ENCODE measurements around the gene PDP2.

The PDP2 gene

DNA sequence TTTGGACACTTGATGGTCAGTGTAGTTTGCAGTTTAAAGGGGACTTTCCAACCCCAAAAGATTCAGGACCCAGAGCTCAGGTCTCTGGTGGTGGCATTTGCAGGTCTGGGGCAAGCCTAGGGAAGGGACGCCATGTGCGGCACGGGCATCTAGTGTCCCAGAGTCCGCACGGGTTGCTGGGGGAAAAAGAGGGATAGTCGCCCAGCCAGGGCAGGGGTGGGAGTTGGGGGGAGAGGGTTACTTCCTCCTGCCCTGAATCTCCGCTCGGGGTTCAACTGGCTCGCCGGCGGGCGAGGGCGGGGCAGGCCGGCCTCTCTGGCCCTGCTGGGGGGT is 36.3 kb upstream of the PDP2 start:
- H3K9me3 ChIP-seq (replicated peaks in 1 of 11): 0 out of 22 replicates have a peak, but pooled peaks cover 0 to under 1% (median 0%) of the 10 kb centered on the region in 11 experiments
- H3K27ac ChIP-seq: no peak overlapping the region
- H3K4me2 ChIP-seq: peak overlapping the region in 7 of 11 experiments; percentile 57 to 87 (median 80); a peak in 10 of 22 replicates
- H3K4me1 ChIP-seq: peaks cover 17 to 53% (median 45%) of the 10 kb centered on the region in 10 experiments
- H3K27me3 ChIP-seq: peaks cover 35 to 49% (median 43%) of the 10 kb centered on the region in 11 experiments
- no peaks in the 10 kb centered on the region for H3K36me3 ChIP-seq
- no peak for TF ChIP-seq Cebpa-rat (IDR thresholded peaks at IDR 0.05)
- peak overlapping the region in 2 of 10 experiments; percentile 53 to 55; a peak in 2 of 20 replicates for H3K4me3 ChIP-seq
- no peak overlapping the region for H3K9ac ChIP-seq
- H4K20me1 ChIP-seq: peaks cover 0 to 7% (median 0%) of the 10 kb centered on the region in 11 experiments; a peak in 3 of 22 replicates

DNA sequence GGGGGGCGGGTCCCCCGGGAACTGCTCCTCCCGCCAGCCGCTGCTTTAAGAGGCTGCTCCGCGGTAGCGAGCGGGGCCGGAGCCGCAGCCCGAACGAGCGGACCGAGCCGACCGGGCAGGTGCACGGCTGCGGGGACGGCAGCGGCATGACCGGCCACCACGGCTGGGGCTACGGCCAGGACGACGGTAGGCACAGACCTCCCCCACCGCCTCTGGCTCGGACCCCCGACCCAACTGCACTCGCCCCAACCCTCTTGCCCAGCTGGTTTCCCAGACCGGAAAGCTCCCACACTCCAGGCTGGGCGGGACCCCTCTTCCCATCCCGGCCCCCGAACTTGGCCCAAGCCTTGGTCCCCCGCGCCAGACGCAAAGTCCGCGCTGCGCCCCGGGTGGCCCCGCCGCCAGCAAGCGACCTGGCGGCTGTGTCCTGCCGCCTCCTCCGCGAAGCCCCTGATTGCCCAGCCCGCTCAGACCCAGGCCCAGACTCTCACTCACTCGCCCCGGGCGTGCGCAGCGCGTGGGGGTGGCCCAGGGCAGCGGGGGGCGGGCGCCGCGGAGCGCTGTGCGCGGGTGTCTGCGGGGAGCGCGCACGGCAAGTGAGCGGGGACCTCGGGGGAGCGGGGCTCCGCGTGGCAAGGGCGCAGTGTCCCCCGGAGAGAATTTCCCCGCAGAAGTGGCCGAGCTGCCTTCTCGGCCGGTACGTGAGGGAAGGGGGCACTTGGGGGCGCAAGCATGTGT is 35.8 kb upstream of the PDP2 start, which contains the start of gene CA7:
TSS of gene CA7 (plus strand) at position 73 of the 738 bp plus-strand sequence. CDS start at position 147, 74 bp downstream.
- no peak within 1 kb of the TSS for H3K27ac ChIP-seq
- peaks cover 17 to 53% (median 45%) of the 10 kb centered on the region in 10 experiments for H3K4me1 ChIP-seq
- peak within 1 kb of the TSS in 3 of 11 experiments; percentile 2 to 50 (median 39); a peak in 2 of 22 replicates for H3K9ac ChIP-seq
- H3K36me3 ChIP-seq: no peaks in the 10 kb centered on the region
- H3K27me3 ChIP-seq: peaks cover 35 to 49% (median 43%) of the 10 kb centered on the region in 11 experiments
- H3K4me2 ChIP-seq: peak within 1 kb of the TSS; percentile 57 to 87 (median 78)
- H4K20me1 ChIP-seq: peaks cover 0 to 7% (median 0%) of the 10 kb centered on the region in 11 experiments; a peak in 3 of 22 replicates
- TF ChIP-seq Cebpa-rat (IDR thresholded peaks at IDR 0.05): no peak
- H3K9me3 ChIP-seq (replicated peaks in 1 of 11): no peaks in the 10 kb centered on the region
- peak within 1 kb of the TSS; percentile 39 to 59 (median 49); a peak in 19 of 20 replicates for H3K4me3 ChIP-seq

- no peak for TF ChIP-seq Cebpa-rat (IDR thresholded peaks at IDR 0.05)
- Histone ChIP-seq H3K27me3 (peaks cover 35 to 49% (median 43%) of the 10 kb centered on the region in 11 experiments), H3K4me1 (peaks cover 17 to 53% (median 45%) of the 10 kb centered on the region in 10 experiments), H3K9ac (0 out of 22 replicates have a peak overlapping the region, but pooled peaks of 2 of the 11 experiments have one; percentile 2 to 50), H3K36me3 (no peaks in the 10 kb centered on the region), H3K27ac (no peak overlapping the region), H3K4me3 (peak overlapping the region; percentile 39 to 59 (median 49); a peak in 19 of 20 replicates), H3K9me3 (replicated peaks in 1 of 11) (no peaks in the 10 kb centered on the region), H4K20me1 (peaks cover 0 to 7% (median 0%) of the 10 kb centered on the region in 11 experiments; a peak in 3 of 22 replicates), H3K4me2 (peak overlapping the region; percentile 57 to 87 (median 78))
Observed at GRCh38 chr16:66845080-66845410, 35.3 kb upstream of the PDP2 start.

- no peak for TF ChIP-seq Cebpa-rat (IDR thresholded peaks at IDR 0.05)
- Histone ChIP-seq H3K27me3 (peaks cover 35 to 49% (median 43%) of the 10 kb centered on the region in 11 experiments), H3K27ac (no peak overlapping the region), H3K4me1 (peaks cover 24 to 53% (median 45%) of the 10 kb centered on the region in 10 experiments), H4K20me1 (peaks cover 0 to 7% (median 0%) of the 10 kb centered on the region in 11 experiments; a peak in 3 of 22 replicates), H3K36me3 (no peaks in the 10 kb centered on the region), H3K9me3 (replicated peaks in 1 of 11) (no peaks in the 10 kb centered on the region), H3K4me3 (no peak overlapping the region; a peak in 1 of 20 replicates), H3K9ac (no peak overlapping the region), H3K4me2 (peak overlapping the region in 10 of 11 experiments; percentile 13 to 84 (median 76); a peak in 18 of 22 replicates)
Observed at GRCh38 chr16:66845791-66846221, 34.5 kb upstream of the PDP2 start.

- Histone ChIP-seq H3K27ac (no peak overlapping the region), H3K9me3 (replicated peaks in 1 of 11) (no peaks in the 10 kb centered on the region), H4K20me1 (peaks cover 0 to 7% (median 0%) of the 10 kb centered on the region in 11 experiments; a peak in 3 of 22 replicates), H3K9ac (no peak overlapping the region), H3K4me2 (peak overlapping the region in 9 of 11 experiments; percentile 60 to 84 (median 77); a peak in 16 of 22 replicates), H3K36me3 (no peaks in the 10 kb centered on the region), H3K27me3 (peaks cover 35 to 49% (median 43%) of the 10 kb centered on the region in 11 experiments), H3K4me1 (peaks cover 25 to 48% (median 43%) of the 10 kb centered on the region in 10 experiments), H3K4me3 (no peak overlapping the region)
- no peak for TF ChIP-seq Cebpa-rat (IDR thresholded peaks at IDR 0.05)
Observed at GRCh38 chr16:66846266-66846665, 34.0 kb upstream of the PDP2 start.

GRCh38 chr16:66846831-66847230 is 33.5 kb upstream of the PDP2 start:
- Histone ChIP-seq H3K27me3 (peaks cover 35 to 49% (median 43%) of the 10 kb centered on the region in 11 experiments), H3K9ac (no peak overlapping the region)
- no peak for TF ChIP-seq Cebpa-rat (IDR thresholded peaks at IDR 0.05)

DNA sequence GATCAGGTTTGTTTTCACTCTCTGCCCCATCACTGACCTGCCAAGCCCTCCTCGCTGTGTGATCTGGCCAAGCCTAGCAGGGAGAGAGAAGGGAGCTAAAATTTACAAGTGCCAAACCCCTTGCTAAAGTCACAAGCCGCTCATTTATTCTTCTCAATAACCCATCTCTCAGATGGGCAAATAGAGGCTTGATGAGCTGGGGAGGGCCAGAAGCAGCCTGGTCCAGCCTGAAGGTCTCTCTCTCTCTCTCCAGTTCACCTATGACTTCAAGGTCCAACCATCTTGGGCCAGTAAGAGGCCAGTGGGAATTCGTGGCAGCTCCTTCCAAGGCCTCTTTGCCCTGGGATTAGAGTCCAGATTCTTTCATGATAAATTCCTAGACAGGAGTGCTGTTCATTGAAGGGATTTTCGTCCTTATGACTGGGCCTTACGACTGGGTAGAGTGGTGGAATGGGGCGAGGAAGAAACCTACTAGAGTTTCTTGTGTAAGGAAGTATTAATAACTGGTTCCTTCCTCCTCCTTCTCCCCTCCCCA is 32.7 kb upstream of the PDP2 start:
- H3K4me1 ChIP-seq: peaks cover 25 to 48% (median 43%) of the 10 kb centered on the region in 10 experiments
- H3K27ac ChIP-seq: no peak overlapping the region
- no peak overlapping the region for H3K4me3 ChIP-seq
- no peaks in the 10 kb centered on the region for H3K9me3 ChIP-seq (replicated peaks in 1 of 11)
- peaks cover 35 to 47% (median 43%) of the 10 kb centered on the region in 11 experiments for H3K27me3 ChIP-seq
- no peaks in the 10 kb centered on the region for H3K36me3 ChIP-seq
- no peak overlapping the region for H3K9ac ChIP-seq
- H4K20me1 ChIP-seq: peaks cover 0 to 7% (median 0%) of the 10 kb centered on the region in 11 experiments; a peak in 3 of 22 replicates
- no peak for TF ChIP-seq Cebpa-rat (IDR thresholded peaks at IDR 0.05)
- H3K4me2 ChIP-seq: peak overlapping the region; percentile 10 to 84 (median 60); a peak in 18 of 22 replicates

More at GRCh38 chr16:66846831-66847230, 33.5 kb upstream of the PDP2 start:
- Histone ChIP-seq H3K4me2 (peak overlapping the region in 9 of 11 experiments; percentile 6 to 84 (median 64); a peak in 15 of 22 replicates), H4K20me1 (peaks cover 0 to 7% (median 0%) of the 10 kb centered on the region in 11 experiments; a peak in 3 of 22 replicates), H3K36me3 (no peaks in the 10 kb centered on the region), H3K4me1 (peaks cover 25 to 48% (median 43%) of the 10 kb centered on the region in 10 experiments), H3K9me3 (replicated peaks in 1 of 11) (no peaks in the 10 kb centered on the region), H3K4me3 (no peak overlapping the region), H3K27ac (no peak overlapping the region)

GRCh38 chr16:66848172-66848571 is 32.1 kb upstream of the PDP2 start:
- H3K4me1 ChIP-seq: peaks cover 25 to 53% (median 45%) of the 10 kb centered on the region in 10 experiments
- H3K36me3 ChIP-seq: no peaks in the 10 kb centered on the region
- H3K4me2 ChIP-seq: peak overlapping the region in 9 of 11 experiments; percentile 10 to 78 (median 35); a peak in 10 of 22 replicates
- H3K9ac ChIP-seq: no peak overlapping the region
- H3K27me3 ChIP-seq: peaks cover 32 to 41% (median 37%) of the 10 kb centered on the region in 11 experiments
- no peak for TF ChIP-seq Cebpa-rat (IDR thresholded peaks at IDR 0.05)
- peaks cover 0 to 7% (median 0%) of the 10 kb centered on the region in 11 experiments; a peak in 3 of 22 replicates for H4K20me1 ChIP-seq
- H3K9me3 ChIP-seq (replicated peaks in 1 of 11): no peaks in the 10 kb centered on the region
- no peak overlapping the region for H3K27ac ChIP-seq
- H3K4me3 ChIP-seq: no peak overlapping the region

Measured in BLaER1 treated with 17β-estradiol and CSF1 and Interleukin-3, amounts not matched to agents 10 nM and 100 nM (cell line).